Endothelial cell (in vitro differentiated cells): Measurements from ENCODE around the gene SPON1. TPM values are rescaled to one million over a fixed set of nuclear protein-coding genes. Genes with fewer than 3 reads are reported as not detected.

ENCODE experiments used
- DNase-seq: peaks from one replicate; pipeline ENCODE4 v3.0.0; 2021; ENCODE audit warnings: low spot score
- H3K27ac Mint-ChIP-seq: one replicate; pipeline ENCODE4 v1.8.0; 2021; ENCODE audit warnings: mixed read lengths, inconsistent platforms; ENCODE audit not compliant: unreplicated experiment
- H3K27me3 Mint-ChIP-seq: one replicate; pipeline ENCODE4 v1.8.0; 2021; ENCODE audit warnings: mild to moderate bottlenecking, moderate library complexity, mixed read lengths, inconsistent platforms; ENCODE audit not compliant: unreplicated experiment
- H3K36me3 Mint-ChIP-seq: one replicate; pipeline ENCODE4 v1.8.0; 2021; ENCODE audit warnings: mild to moderate bottlenecking, low read depth, mixed read lengths, inconsistent platforms; ENCODE audit not compliant: unreplicated experiment
- H3K4me1 Mint-ChIP-seq: one replicate; pipeline ENCODE4 v1.8.0; 2021; ENCODE audit warnings: mild to moderate bottlenecking, mixed read lengths, inconsistent platforms; ENCODE audit not compliant: unreplicated experiment
- H3K4me3 Mint-ChIP-seq: one replicate; pipeline ENCODE4 v1.8.0; 2021; ENCODE audit warnings: mild to moderate bottlenecking, mixed read lengths, inconsistent platforms; ENCODE audit not compliant: unreplicated experiment
- H3K9me3 Mint-ChIP-seq: one replicate; pipeline ENCODE4 v1.8.0; 2021; ENCODE audit warnings: mixed read lengths, inconsistent platforms; ENCODE audit not compliant: unreplicated experiment
- total RNA-seq: library from RNA; stranded (reverse); fragmentation: NEBNext Ultra II Directional; extraction: Animal tissue kit (Norgen Biotek cat#: 25700); gene quantifications from one replicate; pipeline ENCODE4 v1.2.1, GENCODE V29; 2021; ENCODE audit not compliant: unreplicated experiment
- TF ChIP-seq, protein P1 (sequence below): fragments of 200-600 bp; sonication (generic); IDR thresholded peaks from one replicate; pipeline ENCODE4 v1.5.0; 2021; ENCODE audit warnings: antibody characterized with exemption; ENCODE audit not compliant: unreplicated experiment

Gene SPON1
- total RNA-seq, 1 donor from 2014 or later: 120 TPM

DNA sequence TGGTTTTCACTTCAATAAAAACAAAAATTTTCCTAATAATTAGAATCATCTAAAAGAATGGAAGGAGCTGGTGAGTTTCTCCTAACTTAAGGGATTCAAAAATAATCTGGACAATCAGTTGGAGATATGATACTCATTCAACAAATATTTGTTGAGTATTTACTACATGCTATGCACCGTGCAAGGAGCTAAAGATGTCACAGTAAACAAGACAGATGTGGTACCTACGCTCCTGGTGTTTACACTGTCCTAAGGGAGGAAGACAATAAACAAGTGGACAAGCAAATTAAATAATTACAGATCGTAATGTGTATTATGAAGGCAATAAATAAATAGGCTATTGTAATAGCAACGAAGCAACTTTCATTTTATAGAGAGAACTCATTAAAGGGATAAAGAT, 9.9 kb upstream of the SPON1 start:
- H3K36me3 Mint-ChIP-seq: no peaks in the 10 kb centered on the region
- H3K27me3 Mint-ChIP-seq: no peaks in the 10 kb centered on the region
- TF ChIP-seq, protein P1, sequence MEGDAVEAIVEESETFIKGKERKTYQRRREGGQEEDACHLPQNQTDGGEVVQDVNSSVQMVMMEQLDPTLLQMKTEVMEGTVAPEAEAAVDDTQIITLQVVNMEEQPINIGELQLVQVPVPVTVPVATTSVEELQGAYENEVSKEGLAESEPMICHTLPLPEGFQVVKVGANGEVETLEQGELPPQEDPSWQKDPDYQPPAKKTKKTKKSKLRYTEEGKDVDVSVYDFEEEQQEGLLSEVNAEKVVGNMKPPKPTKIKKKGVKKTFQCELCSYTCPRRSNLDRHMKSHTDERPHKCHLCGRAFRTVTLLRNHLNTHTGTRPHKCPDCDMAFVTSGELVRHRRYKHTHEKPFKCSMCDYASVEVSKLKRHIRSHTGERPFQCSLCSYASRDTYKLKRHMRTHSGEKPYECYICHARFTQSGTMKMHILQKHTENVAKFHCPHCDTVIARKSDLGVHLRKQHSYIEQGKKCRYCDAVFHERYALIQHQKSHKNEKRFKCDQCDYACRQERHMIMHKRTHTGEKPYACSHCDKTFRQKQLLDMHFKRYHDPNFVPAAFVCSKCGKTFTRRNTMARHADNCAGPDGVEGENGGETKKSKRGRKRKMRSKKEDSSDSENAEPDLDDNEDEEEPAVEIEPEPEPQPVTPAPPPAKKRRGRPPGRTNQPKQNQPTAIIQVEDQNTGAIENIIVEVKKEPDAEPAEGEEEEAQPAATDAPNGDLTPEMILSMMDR: no peak
- no peak overlapping the region for H3K4me3 Mint-ChIP-seq
- DNase-seq: no peak
- H3K27ac Mint-ChIP-seq: no peak overlapping the region
- no peaks in the 10 kb centered on the region for H3K4me1 Mint-ChIP-seq
- no peaks in the 10 kb centered on the region for H3K9me3 Mint-ChIP-seq

DNA sequence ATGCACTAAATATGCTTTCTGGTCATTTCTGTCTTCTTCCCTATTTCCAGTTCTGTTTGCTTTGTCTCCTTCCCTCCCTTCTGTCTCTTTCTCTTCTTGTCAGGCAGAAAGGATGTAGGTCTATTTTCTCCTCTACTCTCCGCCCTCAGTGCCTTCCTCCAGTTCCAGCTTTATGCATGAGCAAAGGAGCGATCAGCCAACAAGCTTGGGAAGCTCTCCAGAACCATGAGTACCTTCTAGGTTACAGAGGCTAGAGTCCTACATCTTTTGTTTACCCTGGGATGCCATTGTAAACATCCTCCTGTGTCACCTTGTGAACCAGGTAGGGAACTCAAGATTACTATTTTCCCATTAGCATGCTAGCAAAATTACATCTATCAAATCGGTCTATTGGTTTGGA, 7.9 kb upstream of the SPON1 start:
- Mint-ChIP-seq H3K36me3 (no peaks in the 10 kb centered on the region), H3K27me3 (no peaks in the 10 kb centered on the region), H3K9me3 (no peaks in the 10 kb centered on the region), H3K4me1 (peaks cover 5% of the 10 kb centered on the region), H3K4me3 (no peak overlapping the region), H3K27ac (no peak overlapping the region)
- TF ChIP-seq, protein P1: no peak
- DNase-seq: no peak

DNA sequence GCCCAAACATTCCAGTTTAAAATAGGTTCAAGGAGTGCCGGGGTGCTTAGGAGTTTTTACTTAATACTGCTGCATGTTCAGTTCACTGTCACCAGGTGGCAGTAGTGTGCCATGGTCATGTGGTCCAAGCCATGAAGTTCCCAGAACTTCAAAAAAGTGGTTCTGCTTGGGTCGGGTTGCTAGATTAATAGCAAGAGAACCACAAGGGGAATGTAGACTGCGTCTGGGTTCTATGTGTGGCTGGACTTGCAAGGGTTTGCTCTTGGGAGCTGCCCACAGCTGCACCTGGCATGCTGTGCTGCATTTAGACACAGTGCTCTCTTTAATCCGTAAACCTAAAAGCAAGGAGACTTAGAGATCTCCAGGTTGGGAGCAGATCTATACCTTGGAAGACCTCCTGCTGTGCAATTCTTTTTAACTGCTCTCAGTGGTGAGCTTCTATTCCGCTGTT, 6.5 kb upstream of the SPON1 start:
- Mint-ChIP-seq H3K36me3 (no peaks in the 10 kb centered on the region), H3K4me1 (peaks cover 11% of the 10 kb centered on the region), H3K27ac (no peak overlapping the region), H3K4me3 (no peak overlapping the region), H3K27me3 (no peaks in the 10 kb centered on the region), H3K9me3 (no peaks in the 10 kb centered on the region)
- DNase-seq: peak; percentile 64
- TF ChIP-seq, protein P1: peak; percentile 98

DNA sequence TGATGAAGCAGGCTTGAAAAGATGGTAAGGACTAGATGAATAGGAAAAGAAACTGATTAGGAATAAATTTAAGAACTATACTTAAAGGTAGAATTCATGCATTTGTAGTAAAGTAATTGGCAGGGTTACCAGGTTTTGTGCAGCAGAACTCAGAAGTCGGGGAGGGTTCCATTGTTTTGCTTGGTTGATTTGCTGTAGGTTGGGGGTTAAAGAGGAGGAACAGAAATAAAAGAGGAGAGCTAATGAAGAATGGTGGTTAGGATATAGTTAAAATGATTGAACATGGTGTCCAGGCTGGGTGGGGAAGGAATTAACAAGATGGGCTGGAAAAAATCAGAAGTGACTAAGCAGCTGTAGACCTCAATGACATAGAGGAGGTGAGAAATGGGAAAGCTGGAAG, 5.5 kb upstream of the SPON1 start:
- Mint-ChIP-seq H3K36me3 (no peaks in the 10 kb centered on the region), H3K4me3 (no peak overlapping the region), H3K9me3 (no peaks in the 10 kb centered on the region), H3K4me1 (peaks cover 16% of the 10 kb centered on the region), H3K27me3 (peaks cover 4% of the 10 kb centered on the region), H3K27ac (no peak overlapping the region)
- TF ChIP-seq, protein P1: no peak
- no peak for DNase-seq

DNA sequence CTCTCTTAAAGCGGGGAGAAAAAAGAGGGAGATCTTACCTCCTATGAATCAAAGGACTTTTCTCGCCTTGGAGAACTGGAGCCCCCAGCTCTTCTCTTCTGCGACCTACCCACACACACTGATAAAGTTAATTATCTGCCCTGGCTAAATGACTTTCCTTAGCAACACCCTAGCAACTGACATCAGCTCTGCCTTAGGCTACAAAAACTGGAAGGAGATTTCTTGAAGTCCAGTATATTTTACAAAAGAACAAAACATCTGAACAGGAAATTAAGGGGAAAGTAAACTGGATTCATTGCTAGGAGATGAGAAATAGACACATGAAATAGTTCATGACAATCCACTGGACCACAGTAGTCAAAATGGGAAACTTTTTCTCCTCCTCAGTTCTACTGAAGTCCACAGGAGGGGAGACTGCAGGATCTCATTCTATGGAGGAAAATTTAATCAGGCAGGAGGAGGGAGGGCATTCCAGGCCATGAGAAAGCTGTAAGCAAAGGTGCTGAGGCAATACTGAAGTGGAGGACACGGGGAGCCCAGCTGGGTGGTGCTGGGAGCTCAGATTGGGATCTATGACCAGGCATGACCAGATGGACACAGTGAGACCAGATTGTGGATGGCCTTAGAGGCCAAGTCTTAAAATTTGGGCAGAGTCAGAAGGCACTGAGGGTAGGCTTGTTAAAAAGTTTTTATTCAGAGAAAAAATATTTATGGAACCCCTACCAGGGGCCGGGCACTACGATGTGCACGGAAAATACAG, 3.7 kb upstream of the SPON1 start:
- TF ChIP-seq, protein P1: no peak
- no peak for DNase-seq
- Mint-ChIP-seq H3K27ac (no peak overlapping the region), H3K4me3 (no peak overlapping the region), H3K9me3 (no peaks in the 10 kb centered on the region), H3K27me3 (peaks cover 7% of the 10 kb centered on the region), H3K4me1 (peaks cover 18% of the 10 kb centered on the region), H3K36me3 (no peaks in the 10 kb centered on the region)
